Purkinje cell (primary cell): ENCODE data around the gene SCAMP2. TPM values are rescaled to one million over a fixed set of nuclear protein-coding genes. Genes with fewer than 3 reads are reported as not detected.

Source experiments
- polyA plus RNA-seq: library from polyadenylated mRNA; unstranded; fragments of >200 nt; fragmentation: Nextera tagmentation; gene quantifications from 2 replicates; pipeline ENCODE4 v1.2.1, GENCODE V29; 2014

SCAMP2 gene, protein sequence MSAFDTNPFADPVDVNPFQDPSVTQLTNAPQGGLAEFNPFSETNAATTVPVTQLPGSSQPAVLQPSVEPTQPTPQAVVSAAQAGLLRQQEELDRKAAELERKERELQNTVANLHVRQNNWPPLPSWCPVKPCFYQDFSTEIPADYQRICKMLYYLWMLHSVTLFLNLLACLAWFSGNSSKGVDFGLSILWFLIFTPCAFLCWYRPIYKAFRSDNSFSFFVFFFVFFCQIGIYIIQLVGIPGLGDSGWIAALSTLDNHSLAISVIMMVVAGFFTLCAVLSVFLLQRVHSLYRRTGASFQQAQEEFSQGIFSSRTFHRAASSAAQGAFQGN
- 6.7 and 14.8 TPM in 2 replicates for polyA plus RNA-seq

GRCh38 chr15:74873036-74873755 lies at the start of gene SCAMP2:
Gene SCAMP2 (minus strand): TSS chr15:74873365. CDS start chr15:74873255, 110 bp downstream.

GRCh38 chr15:74906450-74907162 lies 33.4 kb upstream of the SCAMP2 start, which contains the start of gene FAM219B:
Gene FAM219B (minus strand): TSS chr15:74906851. CDS start chr15:74906800, 51 bp downstream.

GRCh38 chr15:74889883-74890664 lies 16.9 kb upstream of the SCAMP2 start, which contains the start of gene MPI:
Gene MPI (plus strand): TSS chr15:74890042. CDS start chr15:74890074, 32 bp downstream.

DNA sequence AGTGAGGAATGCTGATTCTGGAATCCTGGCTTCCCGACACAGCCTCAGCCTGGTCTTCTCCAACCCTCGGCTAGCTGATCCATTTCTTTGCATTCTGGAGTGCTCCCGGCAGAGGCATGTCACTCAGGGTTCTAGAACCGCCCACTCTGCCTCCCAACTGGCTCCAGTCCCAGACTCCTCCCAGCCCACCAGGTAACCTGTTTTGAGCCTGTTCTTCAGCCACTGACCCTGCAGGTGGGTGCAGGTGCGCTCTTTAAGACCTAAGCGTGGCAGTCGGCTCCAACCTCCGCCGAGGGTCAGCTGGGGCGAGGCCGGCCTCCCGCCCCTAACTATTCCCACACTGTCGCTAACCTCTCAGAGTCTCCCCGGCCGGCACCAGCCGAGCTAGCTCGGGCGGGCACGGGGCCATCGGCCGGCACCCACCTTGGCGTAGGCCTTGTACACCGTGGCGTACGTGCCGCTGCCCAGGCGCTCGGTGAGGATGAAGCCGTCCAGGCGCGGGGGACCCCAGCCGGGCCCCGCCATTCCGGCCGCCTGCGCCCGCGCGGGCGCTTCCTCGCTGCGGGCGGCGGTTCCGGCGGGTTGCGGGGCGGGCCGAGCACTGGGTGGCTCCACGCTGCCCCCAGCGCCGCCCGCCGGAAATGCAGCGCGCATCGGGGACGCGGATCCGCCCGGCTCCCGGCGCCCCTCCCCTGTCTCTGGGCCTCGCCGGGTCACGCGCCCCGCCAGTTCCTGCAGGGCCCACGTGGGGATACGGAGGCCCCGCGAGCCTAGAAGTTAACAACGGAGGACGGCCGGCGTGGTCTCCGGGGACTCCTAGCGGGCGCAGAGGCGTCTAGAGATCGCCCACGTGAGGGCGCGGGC lies 30.4 kb downstream of the SCAMP2 start, which contains the start of gene ULK3:
ULK3 (minus strand) TSS at position 576 of the 864 bp plus-strand sequence; CDS start at position 525, 51 bp downstream.

GRCh38 chr15:74826364-74826819 lies 46.8 kb downstream of the SCAMP2 start, which contains the start of gene CPLX3:
Gene CPLX3 (plus strand): TSS chr15:74826627. CDS start chr15:74826704, 77 bp downstream.

DNA sequence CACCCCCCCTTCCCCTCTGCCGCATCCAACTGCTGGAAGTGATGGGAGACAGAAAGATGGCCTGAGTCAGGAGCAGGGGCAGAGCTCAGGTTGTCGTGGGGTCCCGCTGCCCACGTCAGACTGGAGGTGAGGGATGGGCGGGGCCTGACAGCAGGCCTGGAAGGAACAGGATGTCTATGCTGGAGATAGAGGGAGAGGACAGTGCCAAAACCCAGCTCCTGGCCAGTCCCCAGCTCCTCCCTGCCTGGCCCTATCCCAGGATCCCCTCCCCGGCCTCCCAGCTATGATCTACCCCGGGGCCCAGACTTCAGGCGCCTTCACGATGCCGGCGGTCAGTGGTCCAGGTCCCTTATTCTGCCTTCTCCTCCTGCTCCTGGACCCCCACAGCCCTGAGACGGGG lies 60.6 kb downstream of the SCAMP2 start, which contains the start of gene LMAN1L:
LMAN1L (plus strand) TSS at position 303 of the 400 bp plus-strand sequence; CDS start at position 323, 20 bp downstream.

Other genes with a start within 250 kb of the SCAMP2 start
- 3.7 and 5.3 TPM in 2 replicates for gene EDC3, start 177.3 kb downstream of the SCAMP2 start, polyA plus RNA-seq
- not detected in 2 replicates for gene CYP1A1, start 147.8 kb downstream of the SCAMP2 start, polyA plus RNA-seq
- gene CYP1A2, start 124.5 kb downstream of the SCAMP2 start, polyA plus RNA-seq = not detected in 2 replicates
- gene CSK, start 91.3 kb downstream of the SCAMP2 start, polyA plus RNA-seq = 0.19 and 0.24 TPM in 2 replicates
- not detected in 2 replicates for gene LMAN1L, start 60.5 kb downstream of the SCAMP2 start, polyA plus RNA-seq
- 2.4 TPM in 1 of 2 replicates, not detected in the other for gene CPLX3, start 46.7 kb downstream of the SCAMP2 start, polyA plus RNA-seq
- gene ULK3, start 30.2 kb downstream of the SCAMP2 start, polyA plus RNA-seq = 2.9 and 6.7 TPM in 2 replicates
- 16.4 and 21.3 TPM in 2 replicates for gene MPI, start 16.7 kb upstream of the SCAMP2 start, polyA plus RNA-seq
- 9.9 and 10.2 TPM in 2 replicates for gene FAM219B, start 33.5 kb upstream of the SCAMP2 start, polyA plus RNA-seq
- gene COX5A, start 64.7 kb upstream of the SCAMP2 start, polyA plus RNA-seq = 184 and 373 TPM in 2 replicates
- not detected in 2 replicates for gene RPP25, start 83.4 kb upstream of the SCAMP2 start, polyA plus RNA-seq
- 36.5 and 48.3 TPM in 2 replicates for gene SCAMP5, start 122.2 kb upstream of the SCAMP2 start, polyA plus RNA-seq
- gene PPCDC, start 150.2 kb upstream of the SCAMP2 start, polyA plus RNA-seq = 1.2 and 4.1 TPM in 2 replicates